ENCODE measurements around the gene BMERB1.

BMERB1 gene

DNA sequence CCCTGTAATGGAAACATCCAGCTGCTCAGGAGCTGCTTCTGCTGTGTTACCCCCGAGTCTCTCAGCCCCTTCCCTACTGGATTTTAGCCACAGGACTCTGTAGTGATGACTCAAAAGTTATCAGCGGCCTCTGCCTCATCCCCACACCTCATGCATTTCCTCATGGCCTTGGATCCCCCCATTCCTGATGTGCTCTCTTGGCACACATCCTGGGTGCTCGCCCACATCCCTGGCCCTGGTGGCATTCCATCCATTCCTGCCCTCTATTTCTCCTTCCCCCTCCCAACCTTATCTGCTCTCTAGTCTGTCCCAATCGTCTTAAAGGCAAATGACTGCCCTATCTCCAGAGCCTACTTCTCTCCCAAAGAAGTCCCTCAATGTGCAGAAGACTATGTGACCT, 184.0 kb downstream of the BMERB1 start:
- no peaks in the 10 kb centered on the region for H3K4me1 Mint-ChIP-seq
- no peaks in the 10 kb centered on the region for H3K27me3 Mint-ChIP-seq
- H3K27ac Mint-ChIP-seq (ENCODE audit: low read depth) = peak overlapping the region; percentile 30
- no peaks in the 10 kb centered on the region for H3K9me3 Mint-ChIP-seq
- H3K36me3 Mint-ChIP-seq (ENCODE audit: insufficient read depth) = peaks cover 78% of the 10 kb centered on the region
- no peak overlapping the region for H3K4me3 Mint-ChIP-seq
- DNase-seq (ENCODE audit: low spot score in 2 of 2) (no peak), ATAC-seq (replicated peaks; ENCODE audit: extremely low read depth, poor library complexity, severe bottlenecking) (no peak)

DNA sequence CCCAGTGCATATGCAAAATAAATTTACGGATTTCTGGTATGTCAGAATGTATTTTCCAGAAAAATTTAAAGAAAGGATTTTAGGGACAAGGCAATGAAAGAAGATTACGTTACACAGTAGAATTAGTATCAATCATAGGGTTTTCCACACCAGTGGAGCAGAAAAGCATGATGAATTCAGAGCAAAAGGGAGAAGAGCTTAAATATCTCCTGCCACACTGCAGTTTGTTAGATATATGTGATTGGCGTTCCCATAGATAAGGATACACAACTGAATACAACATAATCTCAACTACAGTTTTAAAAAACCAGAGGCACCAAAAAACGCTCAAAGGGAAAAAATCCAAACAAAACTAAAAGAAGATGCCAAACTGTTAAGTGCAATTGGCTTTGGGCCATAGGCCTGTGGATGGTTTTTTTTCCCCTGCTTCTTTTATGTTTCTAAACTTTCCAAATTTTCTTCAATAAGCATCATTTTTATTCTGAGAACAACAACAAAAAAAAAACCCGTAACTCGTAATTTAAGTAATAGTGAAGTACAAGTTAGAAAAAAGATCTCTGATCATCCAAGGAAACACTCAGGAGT, 186.3 kb downstream of the BMERB1 start:
- H3K4me3 Mint-ChIP-seq = no peak overlapping the region
- peaks cover 80% of the 10 kb centered on the region for H3K36me3 Mint-ChIP-seq (ENCODE audit: insufficient read depth)
- ATAC-seq (replicated peaks; ENCODE audit: extremely low read depth, poor library complexity, severe bottlenecking) = no peak
- H3K27me3 Mint-ChIP-seq = no peaks in the 10 kb centered on the region
- H3K4me1 Mint-ChIP-seq = no peaks in the 10 kb centered on the region
- DNase-seq (ENCODE audit: low spot score in 2 of 2) = no peak
- no peak overlapping the region for H3K27ac Mint-ChIP-seq (ENCODE audit: low read depth)
- no peaks in the 10 kb centered on the region for H3K9me3 Mint-ChIP-seq

DNA sequence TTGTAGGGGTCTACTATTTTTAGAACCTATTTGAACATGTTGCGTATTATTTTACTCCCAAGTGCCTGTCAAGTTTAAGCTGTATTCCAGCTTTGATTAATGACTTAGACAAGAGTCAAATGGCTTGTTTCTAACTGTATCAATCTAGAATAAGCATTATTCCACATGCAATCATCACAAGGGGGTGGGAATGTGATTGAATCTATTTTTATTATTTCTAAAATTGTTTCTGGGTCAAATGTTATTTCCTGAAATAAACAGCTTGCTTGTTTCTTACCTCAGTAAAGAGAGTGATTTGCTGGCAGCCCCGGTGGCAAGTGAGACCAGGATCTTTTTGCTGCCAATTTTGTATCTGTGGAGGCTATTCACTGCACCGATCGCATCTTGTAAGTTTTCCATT, 187.1 kb downstream of the BMERB1 start:
- Mint-ChIP-seq H3K27ac (ENCODE audit: low read depth) (no peak overlapping the region), H3K36me3 (ENCODE audit: insufficient read depth) (peaks cover 79% of the 10 kb centered on the region), H3K4me1 (no peaks in the 10 kb centered on the region), H3K9me3 (no peaks in the 10 kb centered on the region), H3K27me3 (no peaks in the 10 kb centered on the region), H3K4me3 (no peak overlapping the region)
- DNase-seq (ENCODE audit: low spot score in 2 of 2) = no peak
- ATAC-seq (replicated peaks; ENCODE audit: extremely low read depth, poor library complexity, severe bottlenecking) = no peak

DNA sequence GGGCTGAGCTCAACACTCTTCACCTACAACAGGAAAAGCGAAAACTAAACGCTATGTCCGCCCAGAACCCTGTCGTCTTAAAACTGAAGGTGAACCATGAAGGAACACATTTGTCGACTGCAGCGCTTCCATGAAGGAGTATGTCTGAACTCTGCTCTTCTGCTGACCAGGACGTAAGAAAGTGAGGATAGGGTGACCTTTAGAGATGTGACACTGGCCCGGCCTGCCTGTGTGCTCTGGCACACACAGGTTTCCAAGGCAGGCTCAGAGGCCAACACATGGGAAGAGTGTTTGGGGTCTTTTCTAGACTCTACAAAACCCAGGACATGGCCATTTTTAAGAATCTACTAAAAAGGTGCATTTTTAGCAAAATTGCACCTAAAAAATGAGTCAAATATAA, 187.5 kb downstream of the BMERB1 start:
- H3K4me3 Mint-ChIP-seq = no peak overlapping the region
- ATAC-seq (replicated peaks; ENCODE audit: extremely low read depth, poor library complexity, severe bottlenecking) (no peak), DNase-seq (ENCODE audit: low spot score in 2 of 2) (no peak)
- H3K27me3 Mint-ChIP-seq = no peaks in the 10 kb centered on the region
- H3K9me3 Mint-ChIP-seq = no peaks in the 10 kb centered on the region
- H3K4me1 Mint-ChIP-seq = no peaks in the 10 kb centered on the region
- no peak overlapping the region for H3K27ac Mint-ChIP-seq (ENCODE audit: low read depth)
- H3K36me3 Mint-ChIP-seq (ENCODE audit: insufficient read depth) = peaks cover 79% of the 10 kb centered on the region

DNA sequence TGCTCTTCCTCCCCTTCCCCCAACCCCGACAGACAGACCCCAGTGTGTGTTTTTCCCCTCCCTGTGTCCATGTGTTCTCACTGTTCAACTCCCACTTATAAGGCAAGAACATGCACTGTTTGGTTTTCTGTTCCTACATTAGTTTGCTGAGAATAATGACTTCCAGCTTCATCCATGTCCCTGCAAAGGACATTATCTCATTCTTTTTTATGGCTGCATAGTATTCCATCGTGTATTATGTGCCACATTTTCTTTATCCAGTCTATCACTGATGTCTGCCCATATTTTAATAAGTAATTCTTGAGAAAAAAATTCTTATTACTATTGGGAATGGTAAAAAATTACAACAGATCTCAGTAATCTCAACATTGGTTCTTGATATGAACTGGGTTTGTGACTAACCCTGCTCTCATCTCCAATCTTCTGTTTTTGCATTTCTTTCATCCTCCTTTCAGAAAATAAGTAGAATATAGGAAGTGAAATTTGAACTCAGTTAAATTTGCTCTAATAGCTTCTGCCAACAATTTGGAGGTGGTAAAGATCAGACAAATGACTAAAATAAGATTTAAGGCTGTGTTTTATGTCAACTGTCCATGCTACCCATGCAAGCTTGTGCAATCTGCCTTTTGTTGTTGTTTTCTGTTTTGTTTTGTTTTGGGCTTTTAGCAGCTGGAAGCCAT, 197.5 kb downstream of the BMERB1 start:
- no peak for ATAC-seq (replicated peaks; ENCODE audit: extremely low read depth, poor library complexity, severe bottlenecking)
- H3K36me3 Mint-ChIP-seq (ENCODE audit: insufficient read depth) = peaks cover 74% of the 10 kb centered on the region
- H3K27ac Mint-ChIP-seq (ENCODE audit: low read depth) = no peak overlapping the region

DNA sequence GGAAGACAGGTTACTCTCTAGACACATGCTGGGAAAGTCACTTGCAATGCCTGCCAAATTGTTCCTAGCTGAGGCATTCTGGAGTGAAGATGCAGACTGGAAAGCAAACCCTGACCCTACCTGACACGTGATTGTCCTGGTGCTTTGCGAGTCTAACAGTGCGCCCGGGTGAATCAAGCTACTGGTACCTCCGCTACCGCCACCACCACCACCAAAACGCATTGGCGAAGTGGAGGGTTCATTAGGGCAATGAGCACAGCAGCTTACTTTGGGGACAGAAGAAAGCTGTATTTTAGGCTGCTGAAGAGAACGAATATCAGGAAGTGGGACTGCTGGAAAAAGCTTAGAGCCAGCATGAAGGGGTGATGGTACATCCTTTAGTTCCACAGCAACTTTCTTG, 201.5 kb downstream of the BMERB1 start:
- Mint-ChIP-seq H3K36me3 (ENCODE audit: insufficient read depth) (peaks cover 72% of the 10 kb centered on the region), H3K9me3 (no peaks in the 10 kb centered on the region), H3K4me3 (peak overlapping the region; percentile 57), H3K4me1 (peaks cover 60% of the 10 kb centered on the region), H3K27me3 (no peaks in the 10 kb centered on the region), H3K27ac (ENCODE audit: low read depth) (peak overlapping the region; percentile 88)
- DNase-seq (ENCODE audit: low spot score in 2 of 2) = no peak
- no peak for ATAC-seq (replicated peaks; ENCODE audit: extremely low read depth, poor library complexity, severe bottlenecking)

More for the DNA sequence above, 197.5 kb downstream of the BMERB1 start:
- Mint-ChIP-seq H3K4me3 (no peak overlapping the region), H3K9me3 (no peaks in the 10 kb centered on the region), H3K27me3 (no peaks in the 10 kb centered on the region), H3K4me1 (peaks cover 36% of the 10 kb centered on the region)
- no peak for DNase-seq (ENCODE audit: low spot score in 2 of 2)

DNA sequence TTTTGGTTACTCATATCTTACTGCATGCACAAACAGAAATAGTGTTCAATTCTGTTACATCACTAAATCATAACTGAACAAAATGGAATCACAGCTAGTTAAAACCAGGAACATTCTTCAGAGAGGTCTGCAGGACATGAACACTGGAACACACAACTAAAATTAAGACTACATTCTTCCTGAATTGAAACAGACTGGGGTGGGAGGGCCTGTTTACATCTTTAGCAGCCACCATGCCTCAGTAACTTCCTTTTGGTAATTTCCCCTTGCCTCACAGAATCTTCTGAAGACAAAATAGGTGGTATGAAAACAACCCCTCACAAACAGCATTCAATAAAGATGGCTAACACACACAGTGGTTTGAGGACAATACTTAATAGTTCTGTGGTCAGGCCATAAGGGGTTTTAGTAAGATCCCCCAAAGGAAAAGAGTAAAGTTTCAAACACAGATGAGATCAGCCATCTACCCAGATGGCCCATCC, 202.0 kb downstream of the BMERB1 start:
- Mint-ChIP-seq H3K9me3 (no peaks in the 10 kb centered on the region), H3K4me1 (peaks cover 65% of the 10 kb centered on the region), H3K27ac (ENCODE audit: low read depth) (peak overlapping the region; percentile 88), H3K36me3 (ENCODE audit: insufficient read depth) (peaks cover 71% of the 10 kb centered on the region), H3K4me3 (peak overlapping the region; percentile 57), H3K27me3 (no peaks in the 10 kb centered on the region)
- ATAC-seq (replicated peaks; ENCODE audit: extremely low read depth, poor library complexity, severe bottlenecking) (peak; percentile 76), DNase-seq (ENCODE audit: low spot score in 2 of 2) (no peak)
